ENCODE data around the gene CDKN1B.
A peak's percentile ranks its signal among the peaks of the same experiment; 100 is the strongest.

The CDKN1B gene

GRCh38 chr12:12734054-12734453 is 16.9 kb downstream of the CDKN1B start (continued):
- TF ChIP-seq ZNF23 (tag by site-specific recombination; IDR thresholded peaks at IDR 0.05; ENCODE audit: borderline replicate concordance) (no peak), BCL6B (tag by site-specific recombination; IDR thresholded peaks at IDR 0.05) (no peak), BCL11A (tag by site-specific recombination; IDR thresholded peaks at IDR 0.05; ENCODE audit: low read depth) (no peak), PRDM4 (tag by site-specific recombination; IDR thresholded peaks at IDR 0.05) (peak; percentile 59; the same call in 1 of the 2 replicates), OSR2 (tag by site-specific recombination; IDR thresholded peaks at IDR 0.05) (peak; percentile 62; the same call in 1 of the 2 replicates), ZSCAN30 (tag by site-specific recombination; IDR thresholded peaks at IDR 0.05) (0 out of 2 replicates have a peak, but pooled peaks have one; percentile 19), ZBTB17 (tag by site-specific recombination; IDR thresholded peaks at IDR 0.05) (no peak), ZNF518A (tag by site-specific recombination; conservative IDR thresholded peaks at IDR 0.05; ENCODE audit: low read depth) (no peak), ZNF626 (tag by site-specific recombination; IDR thresholded peaks at IDR 0.05) (0 out of 2 replicates have a peak, but pooled peaks have one; percentile 31), ZNF280C (tag by site-specific recombination; IDR thresholded peaks at IDR 0.05) (no peak), FEZF1 (tag by site-specific recombination; IDR thresholded peaks at IDR 0.05) (peak; percentile 69), ZNF211 (tag by site-specific recombination; IDR thresholded peaks at IDR 0.05; ENCODE audit: low read depth) (no peak), ZNF660 (tag by site-specific recombination; IDR thresholded peaks at IDR 0.05) (no peak), PRDM2 (tag by site-specific recombination; IDR thresholded peaks at IDR 0.05; ENCODE audit: borderline replicate concordance) (no peak)

All from HEK293 (cell line).